HG03439 (cell line): ENCODE data around the gene CUX1.

ENCODE experiments used
- ATAC-seq: cut with Tn5 transposase; IDR thresholded peaks from one replicate; pipeline ENCODE4 v1.9.1; 2021; ENCODE audit warnings: mild to moderate bottlenecking, moderate library complexity; ENCODE audit not compliant: unreplicated experiment

The CUX1 gene

DNA sequence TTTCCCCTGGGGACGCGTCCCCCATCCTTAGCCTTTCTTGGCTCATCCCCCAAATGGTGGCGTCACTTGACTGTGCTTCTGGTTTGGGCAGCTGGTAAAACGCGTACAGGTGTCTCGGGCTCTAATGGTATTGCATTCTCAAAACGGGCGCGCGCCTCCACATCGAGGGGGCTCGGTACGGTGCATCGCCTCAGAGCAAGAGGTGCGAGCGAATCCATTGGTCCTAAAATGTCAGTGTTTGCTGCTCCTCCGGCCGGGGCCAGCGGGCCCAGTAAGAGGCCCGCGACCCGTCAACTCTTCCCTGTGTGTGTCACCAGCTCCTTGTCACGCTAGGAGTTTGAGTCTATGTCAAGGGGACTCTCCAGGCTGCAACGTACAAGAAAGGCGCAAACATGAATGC lies 378.6 kb downstream of the CUX1 start:
- no peak for ATAC-seq

DNA sequence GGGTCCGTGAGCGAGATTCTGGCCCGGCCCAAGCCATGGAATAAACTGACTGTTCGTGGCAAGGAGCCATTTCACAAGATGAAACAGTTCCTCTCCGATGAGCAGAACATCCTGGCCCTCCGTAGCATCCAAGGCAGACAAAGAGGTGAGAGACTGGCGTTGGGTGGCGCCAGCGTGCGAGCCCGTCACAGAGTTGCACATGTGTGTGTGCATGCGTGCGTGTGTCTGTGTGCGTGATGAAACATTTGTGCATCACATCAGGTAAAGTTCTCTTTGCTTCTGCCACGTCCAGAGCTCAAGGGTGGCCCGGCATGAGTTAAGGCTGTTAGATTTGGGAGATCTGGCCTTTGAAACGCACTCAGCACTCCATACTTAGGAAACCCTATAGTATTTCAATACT lies 379.7 kb downstream of the CUX1 start:
- no peak for ATAC-seq

DNA sequence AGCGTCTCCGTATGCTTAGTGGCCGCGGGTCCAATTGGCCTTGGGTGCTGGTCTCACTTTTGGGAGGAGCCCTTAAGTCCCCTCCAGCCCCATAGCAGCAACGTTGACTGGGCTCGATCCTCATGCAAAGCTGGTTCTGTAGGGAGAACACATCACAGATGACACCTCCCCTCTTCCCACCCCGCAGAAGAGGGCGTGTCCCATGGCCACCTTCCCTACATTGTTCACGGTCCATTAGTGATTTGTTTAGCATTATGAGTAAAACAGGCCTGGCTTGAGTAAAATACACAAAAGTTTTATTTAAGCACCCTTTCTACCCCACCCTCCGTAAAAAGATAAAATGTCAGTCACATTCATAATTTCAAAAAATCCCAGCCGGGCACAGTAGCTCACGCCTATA lies 380.2 kb downstream of the CUX1 start:
- ATAC-seq = no peak

DNA sequence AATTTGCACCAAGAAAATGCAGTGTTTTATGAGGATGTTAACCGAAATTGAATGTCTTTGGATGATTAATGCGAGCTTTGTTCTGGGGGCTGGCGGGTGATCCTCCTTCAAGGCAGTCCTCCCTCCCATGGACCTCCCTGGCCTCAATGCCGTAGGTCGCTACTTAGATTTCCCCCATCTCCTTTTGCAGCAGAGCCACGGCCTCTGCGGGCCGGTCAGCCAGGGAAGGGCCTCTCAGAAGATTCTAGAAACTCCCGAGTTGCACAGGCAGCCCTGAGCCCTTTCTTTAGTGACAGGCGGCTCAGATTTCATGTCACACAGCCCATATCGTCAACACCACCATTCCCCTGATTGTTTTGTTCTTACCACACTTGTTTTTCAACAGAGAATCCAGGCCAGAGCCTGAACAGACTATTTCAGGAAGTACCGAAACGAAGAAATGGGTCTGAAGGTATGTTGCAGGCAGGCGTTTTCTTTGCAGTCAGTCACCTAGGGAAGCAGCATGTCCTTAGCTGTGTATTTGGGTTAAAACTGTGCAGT lies 381.1 kb downstream of the CUX1 start:
- no peak for ATAC-seq

DNA sequence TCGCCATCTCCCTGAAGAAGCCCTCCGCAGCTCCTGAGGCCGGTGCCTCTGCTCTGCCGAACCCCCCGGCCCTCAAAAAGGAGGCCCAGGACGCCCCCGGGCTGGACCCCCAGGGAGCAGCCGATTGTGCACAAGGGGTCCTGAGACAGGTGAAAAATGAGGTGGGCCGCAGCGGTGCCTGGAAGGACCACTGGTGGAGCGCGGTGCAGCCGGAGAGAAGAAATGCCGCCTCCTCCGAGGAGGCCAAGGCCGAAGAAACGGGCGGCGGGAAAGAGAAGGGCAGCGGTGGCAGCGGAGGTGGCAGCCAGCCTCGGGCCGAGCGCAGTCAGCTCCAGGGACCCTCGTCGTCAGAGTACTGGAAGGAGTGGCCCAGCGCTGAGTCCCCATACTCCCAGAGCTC lies 384.1 kb downstream of the CUX1 start:
- ATAC-seq = no peak

DNA sequence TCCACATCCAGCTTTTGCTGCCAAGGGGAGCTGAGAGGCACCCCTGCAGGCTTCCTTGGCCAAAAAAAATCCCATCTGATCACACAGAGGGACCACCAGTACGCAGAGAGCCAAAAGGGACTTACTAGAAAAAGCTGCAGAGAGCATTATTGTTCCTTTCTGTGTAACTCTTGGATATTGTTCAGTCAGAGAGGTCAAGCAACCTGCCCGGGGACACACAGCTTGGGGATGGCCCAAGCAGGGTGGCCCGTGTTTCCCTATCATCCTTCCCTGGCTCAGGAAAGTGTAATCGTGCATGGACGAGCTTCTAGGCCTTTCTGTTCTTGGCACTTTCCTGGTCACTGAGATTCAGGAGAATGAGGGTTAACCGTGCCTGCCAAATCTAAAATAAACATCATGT lies 385.1 kb downstream of the CUX1 start:
- no peak for ATAC-seq

DNA sequence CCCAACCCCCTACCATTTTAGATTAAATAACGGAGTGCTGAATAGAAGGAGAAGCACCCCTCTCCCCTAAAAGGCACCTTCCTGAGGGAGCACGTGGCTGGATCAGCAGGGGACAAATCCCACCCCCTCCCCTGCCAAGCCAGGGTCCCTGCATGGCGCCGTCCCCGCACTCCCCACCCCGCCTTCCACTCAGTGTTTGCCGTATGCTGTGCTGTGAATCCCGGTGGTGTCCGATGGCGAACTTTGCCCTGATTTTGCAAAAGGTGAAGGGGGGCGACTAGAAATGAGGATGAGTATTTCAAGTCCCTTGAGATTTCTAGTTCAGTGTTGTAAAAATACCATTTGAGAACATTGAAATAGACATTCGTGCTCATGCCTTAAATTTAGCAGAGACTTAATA lies 385.8 kb downstream of the CUX1 start:
- ATAC-seq = no peak

DNA sequence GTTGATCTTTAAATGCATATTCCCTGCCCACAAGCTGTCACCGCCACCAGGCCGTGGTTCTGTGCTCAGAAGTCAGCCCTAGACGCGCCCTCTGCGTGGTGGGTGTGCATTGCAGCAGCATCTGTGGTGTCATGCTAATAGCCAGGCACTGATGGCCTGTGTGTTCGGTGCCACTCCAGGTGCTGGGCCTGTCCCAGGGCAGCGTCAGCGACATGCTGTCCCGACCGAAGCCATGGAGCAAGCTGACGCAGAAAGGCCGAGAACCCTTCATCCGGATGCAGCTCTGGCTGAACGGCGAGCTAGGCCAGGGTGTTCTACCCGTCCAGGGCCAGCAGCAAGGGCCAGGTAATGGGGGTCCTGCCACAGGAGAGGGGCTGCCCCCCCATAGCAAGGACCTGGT lies 386.8 kb downstream of the CUX1 start:
- no peak for ATAC-seq

DNA sequence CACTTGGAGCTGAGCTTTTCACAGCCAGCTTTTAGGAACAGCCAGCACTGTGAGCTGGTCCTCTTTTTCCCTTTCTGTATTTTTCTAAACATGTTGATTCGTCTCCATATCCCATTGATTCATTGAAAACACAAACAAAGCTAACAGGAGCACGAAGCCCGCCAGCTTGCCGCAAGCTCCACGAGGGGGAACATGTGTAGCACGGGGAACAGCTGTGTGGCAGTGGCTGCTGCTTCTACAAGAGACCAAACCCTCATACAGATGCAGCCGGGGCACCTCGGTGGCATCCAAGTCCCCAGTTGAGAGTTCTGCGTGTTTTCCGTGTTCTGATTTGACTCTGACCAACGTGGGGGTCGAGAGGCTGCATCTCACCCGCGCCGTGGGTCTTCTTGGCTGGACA lies 388.5 kb downstream of the CUX1 start:
- no peak for ATAC-seq

DNA sequence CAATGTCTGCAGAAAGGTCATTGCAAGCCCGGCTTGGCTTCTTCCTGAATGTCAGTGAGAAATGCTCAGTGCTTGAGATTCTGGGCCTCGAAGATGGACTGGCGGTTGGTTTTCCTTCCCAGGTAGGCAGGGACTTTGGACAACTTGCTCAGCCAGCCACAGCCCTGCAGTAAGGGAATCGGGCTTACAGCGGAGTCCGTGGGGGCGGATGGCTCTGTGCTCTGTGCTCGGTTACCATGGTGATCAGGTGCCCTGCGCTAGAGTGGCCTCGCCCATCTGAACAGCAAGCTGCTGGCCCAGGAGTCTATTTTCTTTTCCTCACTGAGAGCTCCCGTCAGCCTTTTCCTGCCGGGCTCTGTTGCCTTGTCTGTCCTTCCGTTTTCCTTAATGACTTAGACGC lies 391.4 kb downstream of the CUX1 start:
- ATAC-seq = no peak

DNA sequence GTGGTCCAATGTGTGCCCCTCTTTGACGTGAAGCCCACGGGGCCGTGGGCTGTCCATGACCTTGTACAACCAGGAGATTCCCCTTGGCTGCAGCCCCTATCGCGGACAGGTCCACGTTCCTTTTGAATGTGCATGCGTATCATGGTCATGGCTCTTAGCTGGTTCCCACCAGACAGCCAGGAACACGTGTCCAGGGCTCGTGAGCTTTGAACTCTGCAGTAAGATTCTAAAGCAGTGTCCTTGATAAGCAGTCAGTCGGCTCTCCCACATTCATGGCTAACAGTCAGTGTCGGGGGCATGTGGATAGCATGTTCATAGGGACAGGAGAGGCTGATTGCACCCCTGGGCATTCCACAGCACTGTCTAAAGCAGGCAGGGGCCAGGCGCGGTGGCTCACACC lies 393.4 kb downstream of the CUX1 start:
- no peak for ATAC-seq

DNA sequence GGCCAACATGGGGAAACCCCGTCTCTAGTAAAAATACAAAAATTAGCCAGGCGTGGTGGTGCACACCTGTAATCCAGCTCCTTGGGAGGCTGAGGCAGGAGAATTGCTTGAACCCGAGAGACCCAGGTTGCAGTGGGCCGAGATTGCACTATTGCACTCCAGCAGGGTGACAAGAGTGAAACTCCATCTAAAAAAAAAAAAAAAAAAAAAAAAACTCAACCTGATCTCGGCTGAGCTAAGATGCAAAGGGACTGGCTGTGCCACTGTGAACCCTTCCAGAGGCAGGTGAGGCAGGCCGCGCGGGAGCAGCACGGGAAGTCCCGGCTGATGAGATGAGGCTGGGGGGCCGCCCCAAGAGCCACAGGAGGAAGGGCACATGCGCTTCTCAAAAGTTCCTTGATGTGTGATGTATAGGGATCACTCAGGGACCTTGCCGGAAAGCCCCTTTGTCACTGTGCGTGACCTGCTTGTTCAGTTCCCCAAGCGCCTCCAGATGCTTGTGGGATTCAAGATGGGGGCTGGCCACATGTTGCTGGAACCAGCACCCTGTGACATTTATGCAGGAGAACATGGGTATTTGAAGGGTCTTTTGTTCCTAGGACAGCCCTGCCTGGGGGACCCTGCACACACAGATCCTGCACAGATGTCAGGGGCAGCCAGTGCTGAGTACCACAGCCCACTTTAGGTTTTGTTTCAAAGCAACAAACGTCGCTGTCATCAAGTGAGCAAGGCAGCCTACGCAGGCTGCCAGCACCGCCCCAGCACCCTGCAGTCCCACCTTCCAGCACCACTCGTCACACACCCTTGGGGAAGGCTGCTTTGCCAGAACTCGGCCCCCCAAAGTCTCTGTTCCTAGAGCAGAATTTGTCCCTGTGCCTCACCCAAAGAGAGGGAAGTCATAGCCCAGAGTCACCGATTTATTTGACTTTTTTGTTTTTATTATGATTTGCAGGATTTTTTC lies 394.4 kb downstream of the CUX1 start:
- peak; percentile 67 for ATAC-seq

DNA sequence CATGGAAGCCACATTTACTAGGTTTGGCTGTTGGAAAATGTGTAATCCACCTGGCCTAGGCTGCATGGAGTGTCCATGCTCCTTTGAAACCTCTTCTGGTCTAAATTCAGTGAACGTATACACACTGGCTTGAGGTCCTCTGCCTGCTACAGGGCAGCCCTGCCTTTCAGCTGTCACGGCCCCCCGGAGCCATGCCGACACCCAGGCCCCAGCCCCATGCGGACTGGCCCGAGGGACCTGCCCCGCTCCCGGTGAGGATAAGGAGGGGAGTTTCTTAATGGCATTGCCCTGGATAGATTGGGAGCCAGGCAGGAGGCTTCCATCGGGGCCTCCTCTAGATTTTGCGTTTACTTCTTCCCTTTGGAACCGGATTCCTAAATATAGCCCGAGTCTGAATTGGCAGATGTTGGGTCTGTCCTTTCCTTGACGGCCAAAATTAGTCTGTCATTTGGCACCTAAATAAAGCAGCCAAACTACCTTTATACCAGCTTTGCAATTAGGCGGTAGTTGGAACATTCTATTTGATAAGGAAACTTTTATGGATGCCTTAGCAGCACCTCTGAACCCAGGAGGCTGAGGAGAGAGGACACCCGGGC lies 397.1 kb downstream of the CUX1 start:
- no peak for ATAC-seq

DNA sequence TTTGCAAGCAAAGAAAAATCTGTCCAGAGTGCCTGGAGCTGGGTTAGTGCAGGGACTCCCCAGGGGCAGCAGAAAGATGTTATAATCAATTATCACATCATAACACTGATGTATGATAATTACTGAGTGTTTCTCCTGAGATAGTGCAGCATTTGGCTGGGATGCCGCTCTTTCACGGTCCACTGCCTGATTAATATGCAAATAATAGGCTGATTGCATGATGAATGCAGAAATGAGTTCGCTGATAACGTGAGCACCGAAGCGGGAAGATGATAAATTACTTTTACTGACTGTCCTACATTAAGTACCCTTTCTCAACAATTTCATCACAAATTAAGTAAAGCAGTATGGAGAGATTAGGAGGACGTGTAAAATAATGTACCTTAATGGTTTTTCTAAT lies 397.8 kb downstream of the CUX1 start:
- no peak for ATAC-seq

DNA sequence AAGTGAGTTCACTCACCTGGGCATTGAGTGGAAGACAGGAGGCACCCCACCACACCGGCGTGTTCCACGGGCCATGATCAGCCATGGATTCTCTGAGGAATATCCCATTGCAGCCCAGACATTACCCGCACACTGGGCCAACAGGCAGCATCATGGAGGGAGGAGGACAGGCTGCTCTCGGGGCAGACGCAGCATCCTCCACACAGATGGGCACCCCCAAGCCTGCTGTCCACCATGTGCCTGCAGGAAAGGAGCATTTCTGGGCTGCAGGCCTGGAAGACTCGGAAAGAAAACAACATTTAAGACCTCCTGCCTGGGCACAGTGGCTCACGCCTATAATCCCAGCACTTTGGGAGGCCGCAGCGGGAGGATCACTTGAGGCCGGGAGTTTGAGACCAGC lies 398.3 kb downstream of the CUX1 start:
- ATAC-seq = no peak

DNA sequence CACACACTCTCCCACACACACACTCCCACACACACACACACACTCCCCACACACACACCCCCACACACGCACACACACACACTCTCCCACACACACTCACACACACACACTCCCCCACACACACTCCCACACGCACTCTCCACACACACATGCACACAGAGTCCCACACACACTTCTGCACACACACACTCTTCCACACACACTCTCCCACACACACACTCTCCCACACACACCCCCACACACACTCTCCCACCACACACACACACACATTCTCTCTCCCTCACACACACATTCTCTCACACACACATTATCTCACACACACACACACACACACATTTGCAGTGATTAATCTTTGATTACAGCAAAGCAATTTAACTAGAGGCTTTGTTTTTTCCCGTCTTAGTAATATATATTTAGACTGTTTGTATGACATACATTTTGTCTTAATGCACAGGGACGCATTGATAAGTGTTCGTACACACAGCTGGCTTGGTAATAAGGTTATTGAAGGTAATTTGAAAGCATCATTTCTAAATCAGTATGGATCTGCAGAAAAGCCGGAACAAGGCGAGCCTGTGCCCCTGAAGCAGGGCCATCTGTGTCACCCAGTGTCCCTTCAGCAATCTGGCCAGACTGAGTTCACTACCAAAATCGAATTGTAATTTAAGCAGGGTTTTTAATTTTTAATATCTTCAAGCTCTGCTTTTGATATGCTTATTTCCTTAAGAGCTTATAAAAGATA lies 399.3 kb downstream of the CUX1 start:
- no peak for ATAC-seq

DNA sequence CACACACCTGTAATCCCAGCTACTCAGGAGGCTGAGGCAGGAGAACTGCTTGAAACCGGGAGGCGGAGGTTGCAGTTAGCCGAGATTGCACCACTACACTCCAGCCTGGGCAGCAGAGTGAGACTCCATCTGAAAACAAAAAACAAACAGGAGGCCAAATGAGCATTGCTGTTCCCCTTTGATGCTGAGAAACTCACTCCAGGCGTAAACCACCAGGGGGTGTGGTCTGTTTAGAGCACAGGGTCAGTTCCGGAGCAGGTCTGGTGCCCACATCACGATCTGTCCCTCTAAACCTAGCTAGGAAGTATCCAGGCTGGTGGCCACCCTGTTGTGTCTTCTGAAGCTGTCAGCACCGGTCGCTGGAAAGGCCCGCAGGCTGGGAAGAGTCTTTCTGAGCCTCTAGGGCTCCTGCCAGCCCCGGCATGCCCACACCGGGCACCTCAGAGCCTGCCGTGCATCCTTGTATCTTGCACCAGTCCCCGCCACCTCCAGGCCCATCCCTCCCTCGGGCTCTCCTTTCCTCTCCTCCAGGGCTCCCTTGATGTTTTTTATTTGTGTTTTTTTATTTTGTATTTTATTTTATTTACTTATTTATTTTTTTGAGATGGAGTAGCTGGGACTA lies 402.9 kb downstream of the CUX1 start:
- no peak for ATAC-seq

DNA sequence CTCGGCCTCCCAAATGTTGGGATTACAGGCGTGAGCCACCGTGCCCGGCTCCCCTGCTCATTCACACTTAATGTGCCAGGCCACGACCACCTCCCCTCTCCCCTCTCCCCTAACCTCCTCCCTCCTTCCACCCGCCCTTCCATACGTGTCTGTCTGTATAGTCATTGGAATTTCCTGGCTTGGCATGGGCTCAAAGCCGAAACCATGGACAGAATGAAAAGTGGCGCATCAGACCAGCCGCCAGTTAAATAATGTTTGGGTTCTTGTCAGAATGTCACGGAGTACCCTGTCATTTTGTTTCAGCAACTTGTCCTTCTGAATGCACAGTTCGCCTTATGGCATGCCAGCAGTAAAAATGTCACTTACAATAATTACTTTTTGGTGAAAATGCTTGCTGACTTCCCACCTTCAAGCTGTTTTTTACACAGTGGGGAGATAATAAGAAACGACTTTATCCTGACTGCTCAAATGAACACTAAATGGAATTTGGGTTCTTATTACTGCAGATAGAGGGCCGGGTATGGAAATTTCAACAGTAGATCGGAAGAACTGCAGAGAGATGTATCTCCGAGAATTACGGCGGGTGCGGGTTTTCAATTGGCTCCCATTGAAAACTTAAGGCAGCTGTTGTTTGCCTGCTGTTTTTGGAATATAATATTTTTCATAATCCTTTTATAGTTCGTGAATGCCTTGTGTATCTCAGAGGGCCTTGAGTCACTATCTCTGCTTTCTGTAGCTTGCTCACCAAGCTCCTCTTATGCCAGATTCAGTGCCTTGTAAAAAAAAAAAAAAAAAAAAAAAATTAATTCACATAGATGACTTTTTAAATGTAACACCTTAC lies 403.8 kb downstream of the CUX1 start:
- no peak for ATAC-seq

DNA sequence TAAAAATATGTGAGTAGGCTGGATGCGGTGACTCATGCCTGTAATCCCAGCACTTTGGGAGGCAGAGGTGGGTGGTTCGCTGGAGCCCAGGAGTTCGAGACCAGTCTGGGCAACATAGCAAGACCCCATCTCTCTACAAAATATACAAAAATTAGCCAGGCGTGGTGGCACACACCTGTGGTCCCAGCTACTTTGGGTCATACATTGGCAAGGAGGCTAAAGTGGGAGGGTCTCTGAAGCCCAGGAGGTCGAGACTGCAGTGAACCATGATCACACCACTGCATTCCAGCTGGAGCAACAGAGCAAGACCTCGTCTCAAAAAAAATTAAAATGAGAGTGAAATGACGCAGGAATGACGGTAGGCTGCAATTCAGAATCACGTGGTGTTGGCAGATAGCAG lies 404.5 kb downstream of the CUX1 start:
- no peak for ATAC-seq

DNA sequence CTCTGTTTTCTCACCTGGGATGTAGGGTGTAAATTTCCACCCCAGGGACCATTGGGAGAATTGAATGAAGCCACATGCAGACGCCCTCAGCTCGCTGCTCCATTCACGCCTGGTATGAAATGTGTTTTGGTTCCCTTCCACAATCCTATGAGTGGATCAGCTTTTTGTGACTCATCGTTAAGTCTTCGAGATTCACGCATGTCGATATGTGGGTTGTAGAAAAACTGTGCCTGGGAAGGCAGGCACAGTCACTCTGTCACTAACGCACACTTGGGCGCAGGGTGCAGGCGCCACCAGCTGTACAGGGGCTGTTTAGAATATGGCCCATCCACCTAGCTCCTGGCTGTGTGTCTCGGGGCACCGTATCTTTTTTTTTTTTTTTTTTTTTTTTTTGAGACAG lies 405.0 kb downstream of the CUX1 start:
- no peak for ATAC-seq
